Muscle of arm (tissue), 12 donors: ENCODE results near the gene SLC45A3. TPM values are rescaled to one million over a fixed set of nuclear protein-coding genes. Genes with fewer than 3 reads are reported as not detected.
"Not testable (repeated sequence)": the region's sequence is repeated elsewhere in the genome, so short reads cannot be mapped to it uniquely, and the experiment has no call there.

Experiments used
- DNase-seq: peaks from one replicate; pipeline ENCODE4 v3.0.0-alpha.2; 2013
- polyA plus RNA-seq, 12 donors: library from polyadenylated mRNA; unstranded; fragments of 120-200 nt; gene quantifications; one replicate each; pipeline ENCODE4 v1.2.1, GENCODE V29; 2013; ENCODE audit not compliant: insufficient read length in 12 of 12

The SLC45A3 gene
- polyA plus RNA-seq, 12 donors = 1.9 to 9.8 (median 3.4) TPM; not detected in 1

- DNase-seq = no peak
These were observed 42.3 kb downstream of the SLC45A3 start for GRCh38 chr1:205637854-205638468.

GRCh38 chr1:205636732-205637131 lies 43.6 kb downstream of the SLC45A3 start:
- no peak for DNase-seq

GRCh38 chr1:205636138-205636530 lies 44.2 kb downstream of the SLC45A3 start:
- not testable (repeated sequence) for DNase-seq

GRCh38 chr1:205633421-205633976 lies 46.8 kb downstream of the SLC45A3 start:
- no peak for DNase-seq

GRCh38 chr1:205632669-205633169 lies 47.6 kb downstream of the SLC45A3 start:
- no peak for DNase-seq

GRCh38 chr1:205631768-205632668 lies 48.3 kb downstream of the SLC45A3 start, which contains the start of gene ELK4:
ELK4 (minus strand) TSS chr1:205632011; CDS start chr1:205623882, 8,129 bp downstream.
- DNase-seq = peak; percentile 99

- peak; percentile 85 for DNase-seq
These were observed 49.1 kb downstream of the SLC45A3 start for GRCh38 chr1:205631010-205631767.

- peak; percentile 21 for DNase-seq
These were observed 49.7 kb downstream of the SLC45A3 start for GRCh38 chr1:205630651-205631009.

GRCh38 chr1:205630241-205630640 lies 50.1 kb downstream of the SLC45A3 start:
- peak; percentile 54 for DNase-seq

- DNase-seq = no peak
These were observed 50.6 kb downstream of the SLC45A3 start for GRCh38 chr1:205629751-205630150.

- DNase-seq = no peak
These were observed 52.4 kb downstream of the SLC45A3 start for GRCh38 chr1:205627956-205628355.

GRCh38 chr1:205626216-205626615 lies 54.1 kb downstream of the SLC45A3 start:
- no peak for DNase-seq

GRCh38 chr1:205623646-205624045 lies 56.7 kb downstream of the SLC45A3 start:
- DNase-seq = no peak

GRCh38 chr1:205620269-205620668 lies 60.0 kb downstream of the SLC45A3 start:
- DNase-seq = no peak

- DNase-seq = no peak
These were observed 60.9 kb downstream of the SLC45A3 start for GRCh38 chr1:205619376-205619775.

GRCh38 chr1:205616563-205617293 lies 63.6 kb downstream of the SLC45A3 start:
- DNase-seq = no peak

- DNase-seq = no peak
These were observed 64.5 kb downstream of the SLC45A3 start for GRCh38 chr1:205615789-205616188.

GRCh38 chr1:205613854-205614412 lies 66.4 kb downstream of the SLC45A3 start:
- DNase-seq = no peak

- no peak for DNase-seq
These were observed 67.8 kb downstream of the SLC45A3 start for GRCh38 chr1:205612556-205612955.

- DNase-seq = no peak
These were observed 68.2 kb downstream of the SLC45A3 start for GRCh38 chr1:205612104-205612503.
